Stomach (tissue), 9 donors: ENCODE results near the gene VEPH1. TPM values are rescaled to one million over a fixed set of nuclear protein-coding genes. Genes with fewer than 3 reads are reported as not detected.

ENCODE experiments used
- DNase-seq, 2 donors: peaks; one replicate each; pipeline versions ENCODE4 v3.0.0 to v3.0.0-alpha.2; 2013 to 2019
- H3K27ac ChIP-seq, 5 donors: fragments of 200-600 bp in 4 of 5; sonication (generic) in 4 of 5; one replicate each; pipeline ENCODE4 v1.5.1; 2013 to 2019; ENCODE audit warnings: mild to moderate bottlenecking in 1 of 5, moderate library complexity in 1 of 5
- H3K27me3 ChIP-seq, 3 donors: fragments of 200-600 bp; sonication (generic); one replicate each; pipeline ENCODE4 v1.5.1; 2017 to 2019; ENCODE audit warnings: mixed run types in 1 of 3
- H3K36me3 ChIP-seq, 4 donors: fragments of 200-600 bp; sonication (generic); 1 replicate in 3 of 4; 2 replicates in 1 of 4; pipeline ENCODE4 v1.5.1; 2016 to 2019
- H3K4me1 ChIP-seq, 4 donors: fragments of 200-600 bp; sonication (generic); one replicate each; pipeline ENCODE4 v1.5.1; 2016 to 2019
- H3K4me3 ChIP-seq, 4 donors: fragments of 200-600 bp; sonication (generic) in 3 of 4; one replicate each; pipeline ENCODE4 v1.5.1; 2016 to 2019; ENCODE audit warnings: mild to moderate bottlenecking in 1 of 4
- H3K9me3 ChIP-seq, 4 donors: fragments of 200-600 bp; sonication (generic); one replicate each; pipeline ENCODE4 v1.5.1; 2016 to 2019
- CTCF ChIP-seq, 7 experiments: fragments of 450-650 bp in 4 of 7; fragments of 200-600 bp in 3 of 7; sonication (generic) in 3 of 7; IDR thresholded peaks; one replicate each; pipeline ENCODE4 v1.5.1; 2016 to 2019; ENCODE audit warnings: antibody characterized with exemption in 7 of 7, control low read depth in 2 of 7, mild to moderate bottlenecking in 1 of 7
- EP300 ChIP-seq: sonication (generic); formaldehyde crosslinking; IDR thresholded peaks from one replicate; pipeline ENCODE4 v1.6.1; 2017; ENCODE audit warnings: antibody characterized with exemption
- POLR2A ChIP-seq, 4 donors: fragments of 450-650 bp; IDR thresholded peaks; one replicate each; pipeline ENCODE4 v1.6.1; 2016; ENCODE audit warnings: antibody characterized with exemption in 4 of 4, control low read depth in 2 of 4, mild to moderate bottlenecking in 1 of 4, moderate library complexity in 1 of 4
- POLR2AphosphoS5 ChIP-seq, 3 donors: sonication (generic); formaldehyde crosslinking; IDR thresholded peaks; one replicate each; pipeline ENCODE4 v1.6.1; 2016; ENCODE audit warnings: antibody characterized with exemption in 3 of 3
- WGBS, 5 donors: extraction: QIAGEN DNeasy Blood & Tissue Kit in 3 of 5; methylation state at CpG; one replicate each; pipeline versions ENCODE4 v1.1.5 to v1.1.7; 2013 to 2018; 5-methylcytosine and 5-hydroxymethylcytosine counted together
- intact Hi-C: fragments of 100-400 bp; cut with DNase I; formaldehyde crosslinking; loops from one replicate; pipeline ENCODE4 v1.15.1; 2023; ENCODE audit warnings: low total_unique reads
- polyA plus RNA-seq, 3 donors: library from polyadenylated mRNA; stranded (reverse); fragments of 200-250 nt; gene quantifications; one replicate each; pipeline ENCODE4 v1.2.3, GENCODE V29; 2013
- total RNA-seq, 5 donors: library from RNA; depleted of rRNA; stranded (reverse); fragments of >200 nt; gene quantifications; one replicate each; pipeline versions ENCODE4 v1.1.0 to v1.2.3, GENCODE V29; 2014 to 2016
- donor health status: healthy with polysubstance abuse.
- donor health status: Bipolar disorder and iron deficiency.
- donor health status: healthy.

VEPH1 gene
- total and polyA plus RNA-seq, 8 donors: 0.58 to 9.4 (median 1.5) TPM; not detected in 1

DNA sequence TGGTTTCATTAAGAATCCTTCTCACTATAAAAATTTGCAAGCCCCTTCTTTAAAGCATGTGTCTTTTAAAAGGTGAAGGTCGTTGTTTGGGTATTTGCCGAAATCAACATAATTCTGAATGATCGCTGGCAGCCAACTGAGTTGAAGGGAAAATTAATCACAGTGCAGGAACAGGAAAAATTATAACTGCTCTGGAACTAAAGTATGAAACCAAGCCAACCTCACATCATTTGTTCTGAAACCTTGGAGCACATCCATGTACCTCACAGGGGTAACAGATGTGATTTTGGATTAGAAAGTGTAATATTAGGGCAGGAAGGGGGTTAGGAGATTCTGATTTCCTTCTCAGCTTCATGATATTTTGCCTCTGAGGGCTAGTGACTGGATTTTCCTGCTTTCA, 118.7 kb downstream of the VEPH1 start:
- intact Hi-C loops: no loop called here
- no peaks in the 10 kb centered on the region for H3K9me3 ChIP-seq
- H3K27me3 ChIP-seq: no peaks in the 10 kb centered on the region
- DNase-seq: no peak
- 60 to 80% (median 72%) methylated on average over 3 of the region's 3 CpGs for WGBS, 5 donors
- H3K4me3 ChIP-seq: no peak overlapping the region
- TF ChIP-seq CTCF (IDR thresholded peaks at IDR 0.05): no peak
- H3K27ac ChIP-seq: no peak overlapping the region
- no peaks in the 10 kb centered on the region for H3K4me1 ChIP-seq
- no peaks in the 10 kb centered on the region for H3K36me3 ChIP-seq

DNA sequence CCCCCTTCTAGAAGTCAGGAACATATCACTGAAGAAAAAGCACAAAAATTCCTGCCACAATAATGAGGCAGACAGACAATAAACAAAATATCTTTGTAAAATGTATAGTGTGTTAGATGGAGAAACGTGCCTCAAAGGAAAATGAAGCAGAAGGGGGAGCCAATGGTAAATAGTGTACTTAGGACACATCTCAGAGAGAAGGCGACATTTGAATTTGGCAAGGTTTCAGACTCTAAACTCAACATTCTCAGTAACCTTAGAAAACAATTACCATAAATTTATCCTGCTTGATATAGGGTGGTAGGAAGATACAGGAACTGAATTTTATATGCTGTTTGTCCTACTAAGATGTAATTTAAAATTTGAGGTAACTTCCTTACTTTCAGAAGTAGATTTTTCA, 119.2 kb downstream of the VEPH1 start:
- H3K4me1 ChIP-seq: no peaks in the 10 kb centered on the region
- H3K9me3 ChIP-seq: no peaks in the 10 kb centered on the region
- no peaks in the 10 kb centered on the region for H3K27me3 ChIP-seq
- no peak for DNase-seq
- TF ChIP-seq POLR2AphosphoS5 (IDR thresholded peaks at IDR 0.05): no peak
- TF ChIP-seq EP300: no peak
- TF ChIP-seq CTCF (IDR thresholded peaks at IDR 0.05): no peak
- no peak for TF ChIP-seq POLR2A (IDR thresholded peaks at IDR 0.05)
- no peak overlapping the region for H3K27ac ChIP-seq
- 56 to 71% (median 59%) methylated on average over 2 of the region's 2 CpGs for WGBS, 5 donors
- H3K4me3 ChIP-seq: no peak overlapping the region
- intact Hi-C loops: no loop called here
- H3K36me3 ChIP-seq: no peaks in the 10 kb centered on the region

DNA sequence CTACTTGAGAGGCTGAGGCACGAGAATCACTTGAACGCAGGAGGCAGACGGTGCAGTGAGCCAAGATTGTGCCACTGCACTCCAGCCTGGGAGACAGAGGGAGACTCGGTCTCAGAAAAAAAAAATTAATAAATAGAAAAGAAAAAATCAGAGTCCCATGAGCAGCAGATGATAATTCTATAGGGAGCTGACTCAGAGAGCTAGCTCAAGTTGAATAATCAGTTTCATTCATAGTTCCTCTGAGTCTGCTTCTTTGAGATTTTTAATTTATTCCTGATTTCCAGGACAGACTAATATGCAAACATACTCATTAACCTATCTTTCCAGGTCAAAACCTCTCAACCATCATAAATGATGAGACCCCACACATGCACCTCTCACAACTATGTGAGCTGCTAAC, 121.6 kb downstream of the VEPH1 start:
- Histone ChIP-seq H3K27ac (no peak overlapping the region), H3K36me3 (no peaks in the 10 kb centered on the region), H3K9me3 (no peaks in the 10 kb centered on the region), H3K27me3 (no peaks in the 10 kb centered on the region), H3K4me3 (no peak overlapping the region), H3K4me1 (no peaks in the 10 kb centered on the region)
- DNase-seq: no peak
- TF ChIP-seq POLR2AphosphoS5 (IDR thresholded peaks at IDR 0.05) (no peak), CTCF (IDR thresholded peaks at IDR 0.05) (no peak), EP300 (no peak), POLR2A (IDR thresholded peaks at IDR 0.05) (no peak)
- WGBS, 5 donors: 89 to 94% (median 93%) methylated on average over 4 of the region's 4 CpGs
- intact Hi-C loops: no loop called here

- no peaks in the 10 kb centered on the region for H3K27me3 ChIP-seq
- 53 to 77% (median 59%) methylated on average over 1 of the region's 1 CpG for WGBS, 5 donors
- H3K9me3 ChIP-seq: no peaks in the 10 kb centered on the region
- H3K4me1 ChIP-seq: no peaks in the 10 kb centered on the region
- intact Hi-C loops: no loop called here
- no peak overlapping the region for H3K27ac ChIP-seq
- H3K36me3 ChIP-seq: no peaks in the 10 kb centered on the region
- no peak for DNase-seq
- TF ChIP-seq CTCF (IDR thresholded peaks at IDR 0.05): no peak
- no peak for TF ChIP-seq POLR2AphosphoS5 (IDR thresholded peaks at IDR 0.05)
- TF ChIP-seq POLR2A (IDR thresholded peaks at IDR 0.05): no peak
- TF ChIP-seq EP300: no peak
- H3K4me3 ChIP-seq: no peak overlapping the region
Measured at GRCh38 chr3:157379525-157380140, 123.6 kb downstream of the VEPH1 start.
